HepG2 (cell line): ENCODE measurements around the gene NOP9. TPM values are rescaled to one million over a fixed set of nuclear protein-coding genes. Genes with fewer than 3 reads are reported as not detected.
A peak's percentile ranks its signal among the peaks of the same experiment; 100 is the strongest.

ENCODE experiments used
- ARID2 ChIP-seq: sonication (generic); formaldehyde crosslinking; IDR thresholded peaks from 2 replicates; pipeline ENCODE4 v1.8.1; 2022; ENCODE audit warnings: mild to moderate bottlenecking, missing genetic modification reagents, borderline replicate concordance
- BHLHE40 ChIP-seq: IDR thresholded peaks from 2 replicates; pipeline ENCODE4 v1.6.1; 2011; ENCODE audit warnings: low read length, improper control_type of control experiment
- CEBPG ChIP-seq: IDR thresholded peaks from 2 replicates; pipeline ENCODE4 v1.6.1; 2016
- DDIT3 ChIP-seq: sonication (generic); formaldehyde crosslinking; IDR thresholded peaks from 2 replicates; pipeline ENCODE4 v1.4.0; 2020; ENCODE audit warnings: mild to moderate bottlenecking, missing genetic modification reagents
- KIAA2018 ChIP-seq: sonication (generic); formaldehyde crosslinking; IDR thresholded peaks from 2 replicates; pipeline ENCODE4 v1.5.0; 2020; ENCODE audit warnings: mild to moderate bottlenecking, missing genetic modification reagents, borderline replicate concordance
- MAF1 ChIP-seq: sonication (generic); formaldehyde crosslinking; IDR thresholded peaks from 2 replicates; pipeline ENCODE4 v1.5.0; 2020; ENCODE audit warnings: missing genetic modification reagents, borderline replicate concordance
- ZNF142 ChIP-seq: sonication (generic); formaldehyde crosslinking; IDR thresholded peaks from 2 replicates; pipeline ENCODE4 v1.4.0; 2020; ENCODE audit warnings: missing genetic modification reagents
- ZNF20 ChIP-seq: sonication (generic); formaldehyde crosslinking; IDR thresholded peaks from 2 replicates; pipeline ENCODE4 v1.4.0; 2020; ENCODE audit warnings: mild to moderate bottlenecking, moderate library complexity, missing genetic modification reagents
- ZNF280B ChIP-seq: sonication (generic); formaldehyde crosslinking; IDR thresholded peaks from 2 replicates; pipeline ENCODE4 v1.5.0; 2020; ENCODE audit warnings: missing genetic modification reagents, mild to moderate bottlenecking, borderline replicate concordance
- ZNF382 ChIP-seq: sonication (generic); formaldehyde crosslinking; IDR thresholded peaks from 2 replicates; pipeline ENCODE4 v1.5.0; 2020; ENCODE audit warnings: missing genetic modification reagents, mild to moderate bottlenecking, borderline replicate concordance
- ZNF709 ChIP-seq: sonication (generic); formaldehyde crosslinking; IDR thresholded peaks from 2 replicates; pipeline ENCODE4 v1.5.0; 2020; ENCODE audit warnings: mild to moderate bottlenecking, missing genetic modification reagents
- polyA plus RNA-seq, 8 experiments: library from polyadenylated mRNA; depleted of rRNA in 3 of 8; stranded (reverse) in 7 of 8; unstranded in 1 of 8; fragments of >200 nt; fragmentation: Illumina TruSeq in 4 of 8; extraction: Trizol in 4 of 8; gene quantifications; 2 replicates each; pipeline versions ENCODE4 v1.2.1 to v1.2.3, GENCODE V29; 2011 to 2016; ENCODE audit warnings: low read depth in 4 of 8, missing spikeins in 1 of 8, mixed read lengths in 1 of 8; ENCODE audit not compliant: insufficient read depth in 1 of 8
- total RNA-seq, 5 experiments: library from RNA; depleted of rRNA; stranded (reverse); fragments of >200 nt; fragmentation: Illumina TruSeq; extraction: Trizol; gene quantifications; 2 replicates each; pipeline ENCODE4 v1.2.3, GENCODE V29; 2016; ENCODE audit warnings: low read depth in 1 of 5

NOP9 gene
- total and polyA plus RNA-seq, 2 of the 13 experiments (the other 11 are each of a cell fraction or from before 2014, with no cell fraction given): 24.5 to 61.6 TPM

GRCh38 chr14:24332268-24332993, 32.8 kb downstream of the NOP9 start (continued):
- peak; percentile 32; the same call in 1 of the 2 replicates for TF ChIP-seq ZNF142 (CRISPR knock-in tag)
- TF ChIP-seq BHLHE40: no peak
- TF ChIP-seq ARID2 (CRISPR knock-in tag): no peak; the same call in none of the 2 replicates
- no peak for TF ChIP-seq ZNF20 (CRISPR knock-in tag)
- TF ChIP-seq ZNF280B: peak; percentile 97
- TF ChIP-seq DDIT3 (CRISPR knock-in tag): no peak
- TF ChIP-seq CEBPG (CRISPR knock-in tag): peak; percentile 98
- TF ChIP-seq ZNF709 (CRISPR knock-in tag): peak; percentile 76
- no peak for TF ChIP-seq MAF1 (CRISPR knock-in tag)
- TF ChIP-seq KIAA2018: no peak
- TF ChIP-seq ZNF382 (CRISPR knock-in tag): no peak
